LoVo (cell line): ENCODE measurements around the gene BBS9.
"Not testable (repeated sequence)": the region's sequence is repeated elsewhere in the genome, so short reads cannot be mapped to it uniquely, and the experiment has no call there.

Source experiments
- DNase-seq: peaks from one replicate; pipeline ENCODE4 v3.0.0-alpha.2; 2016; ENCODE audit warnings: low spot score

The BBS9 gene

DNA sequence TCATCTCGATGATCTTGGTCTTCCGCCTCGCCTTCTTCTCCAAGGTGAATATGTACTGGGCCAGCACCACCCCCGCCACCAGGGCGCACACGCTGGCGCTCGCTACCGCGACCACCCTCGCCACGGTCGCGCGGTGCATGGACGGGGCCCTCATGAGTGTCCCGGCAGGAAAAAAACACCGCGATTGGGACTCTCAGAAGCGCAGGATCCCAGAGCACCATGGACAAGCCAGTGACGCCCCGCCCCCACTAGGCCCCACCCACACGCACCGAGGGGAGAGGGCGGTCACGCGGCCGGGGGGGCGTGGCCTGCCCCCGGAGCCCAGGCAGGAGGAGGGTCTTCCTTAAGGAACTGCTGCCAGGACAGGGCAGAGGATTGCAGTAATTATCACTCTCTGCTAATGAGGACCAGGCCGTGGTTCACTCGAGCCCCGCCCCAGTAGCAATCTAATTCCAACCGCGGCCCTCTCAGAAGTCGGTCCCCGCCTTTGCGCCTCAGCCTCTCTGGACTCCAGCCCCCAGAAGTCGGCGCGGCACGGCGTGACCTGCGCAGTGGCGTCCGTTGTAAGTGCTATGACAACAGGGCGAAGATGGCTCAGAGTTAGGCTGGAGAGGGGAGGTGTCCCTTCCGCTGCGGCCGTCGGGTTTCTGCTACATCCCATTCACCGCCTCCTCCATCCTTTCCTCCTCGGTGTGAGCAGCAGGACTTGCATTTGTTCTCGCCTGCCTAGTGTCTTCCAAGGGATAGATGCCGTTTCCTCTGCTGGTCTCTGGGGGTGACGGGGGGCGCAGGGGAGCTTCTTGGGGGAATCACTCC lies at the start of gene BBS9:
BBS9 (plus strand) TSS at position 575 of the 816 bp plus-strand sequence. CDS start 16,689 bp downstream, outside the sequence.
- DNase-seq, result peak; percentile 97

DNA sequence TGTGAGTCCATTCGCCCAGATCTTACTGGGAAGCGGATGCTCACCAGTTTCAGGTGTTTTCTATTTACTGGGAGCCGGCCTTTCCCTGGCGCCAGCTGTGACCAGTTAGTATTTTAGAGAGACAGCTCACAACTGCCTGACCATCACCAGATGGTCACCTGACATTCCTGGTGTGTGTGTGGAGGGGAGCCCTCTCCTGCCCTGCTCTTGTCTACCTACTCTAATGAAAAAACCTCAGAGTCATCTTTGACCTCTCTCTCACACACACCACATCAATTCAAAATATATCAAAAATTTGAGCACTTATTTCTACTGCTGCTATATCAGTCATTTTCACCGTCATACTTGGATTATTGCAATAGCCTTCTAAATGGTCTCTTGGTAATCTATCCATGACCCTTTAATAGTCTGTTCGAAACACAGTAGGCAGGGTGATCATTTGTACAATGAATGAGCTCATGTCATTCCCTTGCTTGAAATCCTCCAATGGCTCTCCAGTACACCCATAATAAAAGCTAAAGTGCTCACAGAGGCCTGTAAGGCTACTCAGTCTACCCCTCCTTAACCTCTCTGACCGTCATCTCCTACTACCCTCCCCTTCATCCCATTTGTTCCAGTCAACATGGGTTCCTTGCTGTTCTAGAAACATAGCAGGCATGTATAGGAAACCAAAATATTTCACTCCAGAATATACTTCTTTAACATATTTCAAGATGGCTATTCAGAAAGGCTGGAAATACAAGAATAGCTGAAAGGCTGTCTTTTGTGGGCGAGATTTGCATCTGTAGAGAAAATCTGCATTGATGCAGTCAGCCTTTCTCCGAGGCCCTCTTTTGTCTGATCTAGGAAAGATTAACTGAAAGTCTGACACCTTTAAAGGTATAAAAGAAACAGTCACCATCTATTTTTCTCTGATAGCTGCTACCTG lies 49.3 kb upstream of the BBS9 start:
- DNase-seq, result no peak

DNA sequence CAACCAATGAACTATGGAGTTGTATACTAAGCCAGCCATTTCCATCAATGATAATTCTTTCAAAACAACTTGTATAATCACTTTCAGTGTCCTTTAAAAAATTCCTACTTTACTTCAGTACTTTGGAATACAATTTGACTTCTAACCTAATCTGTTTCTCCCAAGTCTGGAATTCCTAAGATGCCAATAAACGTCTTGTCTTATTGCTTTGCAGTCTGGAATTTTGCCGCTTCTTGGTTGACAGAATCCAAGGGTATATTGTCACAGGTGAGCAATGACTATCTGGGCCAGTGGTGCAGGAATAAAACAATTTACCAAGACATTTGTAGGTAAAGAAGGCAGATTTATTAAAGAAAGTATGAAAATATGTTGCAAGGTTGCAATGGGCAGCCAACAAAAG lies 42.0 kb upstream of the BBS9 start:
- DNase-seq, result no peak

DNA sequence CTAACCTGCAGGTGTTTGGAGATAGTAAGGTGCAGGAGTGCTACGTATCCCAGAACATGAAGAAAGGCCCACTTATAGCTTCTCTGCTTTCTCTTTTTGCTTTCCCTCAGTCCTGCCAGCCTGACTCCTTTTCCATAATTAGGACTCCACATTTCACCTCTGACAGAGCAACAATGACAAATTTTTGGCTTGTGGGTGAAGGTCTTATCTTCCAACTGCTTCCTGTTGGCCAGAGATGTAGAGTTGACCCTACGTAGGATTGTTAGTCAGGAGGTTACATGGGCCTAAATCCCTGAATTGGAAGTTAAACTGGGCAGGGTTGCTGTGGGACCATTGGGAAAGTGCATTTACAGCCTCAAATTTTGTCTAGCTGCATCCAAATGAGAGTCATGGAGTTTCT lies 41.5 kb upstream of the BBS9 start:
- DNase-seq, result no peak

DNA sequence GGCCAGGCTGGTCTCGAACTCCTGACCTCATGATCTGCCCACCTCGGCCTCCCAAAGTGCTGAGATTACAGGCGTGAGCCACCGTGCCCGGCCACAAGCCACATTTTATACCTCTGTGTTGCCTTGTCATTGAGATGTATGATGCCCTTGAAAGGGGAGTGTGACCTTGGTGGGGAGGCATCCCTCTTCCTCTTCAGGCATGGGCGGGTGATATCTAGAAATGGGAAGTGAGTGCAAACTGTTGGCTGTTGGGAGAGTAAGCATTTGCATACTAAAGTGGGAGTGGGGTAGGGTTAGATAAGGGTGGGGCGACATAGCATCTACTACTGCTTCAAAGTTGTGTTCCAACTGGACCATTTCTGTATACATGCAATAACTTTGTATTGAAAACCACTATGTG lies 40.2 kb upstream of the BBS9 start:
- no peak for DNase-seq

DNA sequence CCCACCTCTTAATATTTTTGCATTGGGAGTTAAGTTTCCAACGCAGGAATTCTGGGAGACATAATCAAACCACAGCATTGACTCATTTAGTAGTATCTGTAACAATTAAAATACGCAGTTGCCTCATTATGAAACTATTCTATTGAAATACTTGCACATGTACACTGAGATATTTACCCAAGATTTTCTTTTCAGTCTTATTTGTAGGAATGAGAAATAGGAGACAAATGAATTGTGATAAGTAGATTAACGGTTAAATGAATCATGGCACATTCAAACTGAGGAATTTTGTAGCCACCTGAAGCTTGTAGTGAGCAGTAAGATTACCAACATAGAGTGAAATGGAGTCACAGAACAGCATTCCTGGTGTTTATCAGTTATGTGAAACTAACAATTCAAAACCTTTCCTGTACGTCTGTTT lies 38.2 kb upstream of the BBS9 start:
- no peak for DNase-seq

DNA sequence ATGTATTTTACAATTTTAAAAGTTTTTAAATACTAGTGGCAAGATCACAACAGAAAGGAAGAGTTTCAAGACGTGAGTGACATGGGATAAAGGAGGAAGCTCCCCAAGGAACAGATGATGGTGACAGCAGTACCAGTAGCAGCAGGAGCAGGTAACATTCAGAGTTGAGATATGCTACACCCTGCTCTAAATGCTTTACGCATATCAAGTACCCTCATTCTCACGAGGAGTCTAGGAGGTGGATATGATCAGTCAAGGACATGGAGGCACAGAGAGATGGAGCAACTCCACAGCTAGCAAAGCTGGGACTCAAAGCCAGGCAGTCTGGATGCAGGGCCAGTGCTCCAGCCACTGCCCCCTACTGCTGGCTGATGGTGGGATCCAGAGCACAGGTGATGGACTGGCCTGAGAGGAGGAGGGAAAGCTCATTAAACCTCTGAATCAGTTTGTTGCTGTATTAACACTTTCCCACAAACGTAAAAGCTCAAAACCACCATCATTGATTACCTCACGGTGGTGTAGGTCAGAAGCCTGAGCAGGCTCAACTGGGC lies 37.6 kb upstream of the BBS9 start:
- no peak for DNase-seq

DNA sequence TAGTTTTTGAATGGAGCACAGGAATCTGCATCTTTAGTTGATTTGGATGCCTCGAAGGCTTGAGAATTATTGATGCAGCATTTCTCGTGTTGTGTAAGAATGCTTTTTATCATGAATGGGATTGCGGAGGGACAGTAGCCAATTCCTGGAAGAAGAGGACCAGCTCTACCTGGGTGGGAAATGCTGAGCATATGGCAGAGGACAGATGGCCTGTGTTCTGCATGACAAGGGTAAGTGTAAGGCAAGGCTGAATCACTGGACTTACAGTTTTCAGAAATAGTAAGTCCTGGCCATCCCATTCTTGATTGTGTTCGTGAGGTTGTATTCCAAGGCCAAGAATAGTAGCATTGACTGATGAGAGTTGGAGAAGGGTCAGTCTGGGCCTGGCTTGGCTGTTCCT lies 36.1 kb upstream of the BBS9 start:
- DNase-seq, result no peak

DNA sequence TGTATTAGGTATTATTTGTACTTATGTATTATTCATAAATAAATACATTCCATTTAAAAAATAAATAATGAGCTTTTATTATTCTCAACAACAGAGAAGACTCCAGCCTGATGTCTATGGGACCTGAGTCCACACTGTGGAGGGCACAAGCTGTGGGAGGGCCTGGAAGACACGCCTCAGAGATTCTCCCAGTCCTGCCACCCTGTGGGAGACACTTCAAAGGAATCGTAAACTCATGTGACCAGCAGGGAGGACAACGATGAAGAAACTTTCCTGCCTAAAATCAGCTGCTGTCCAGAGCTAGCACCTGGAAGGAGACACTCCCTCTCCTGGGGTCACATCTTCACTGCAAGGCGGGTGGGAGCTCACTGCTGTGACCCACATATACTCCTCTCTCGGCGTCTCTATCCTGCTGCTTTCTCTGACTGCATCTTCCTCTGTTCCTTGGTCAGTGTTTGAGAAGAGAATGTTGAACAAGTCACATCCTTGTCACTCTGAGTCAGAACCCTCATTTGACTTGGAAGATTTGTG lies 34.6 kb upstream of the BBS9 start:
- DNase-seq, result not testable (repeated sequence)

DNA sequence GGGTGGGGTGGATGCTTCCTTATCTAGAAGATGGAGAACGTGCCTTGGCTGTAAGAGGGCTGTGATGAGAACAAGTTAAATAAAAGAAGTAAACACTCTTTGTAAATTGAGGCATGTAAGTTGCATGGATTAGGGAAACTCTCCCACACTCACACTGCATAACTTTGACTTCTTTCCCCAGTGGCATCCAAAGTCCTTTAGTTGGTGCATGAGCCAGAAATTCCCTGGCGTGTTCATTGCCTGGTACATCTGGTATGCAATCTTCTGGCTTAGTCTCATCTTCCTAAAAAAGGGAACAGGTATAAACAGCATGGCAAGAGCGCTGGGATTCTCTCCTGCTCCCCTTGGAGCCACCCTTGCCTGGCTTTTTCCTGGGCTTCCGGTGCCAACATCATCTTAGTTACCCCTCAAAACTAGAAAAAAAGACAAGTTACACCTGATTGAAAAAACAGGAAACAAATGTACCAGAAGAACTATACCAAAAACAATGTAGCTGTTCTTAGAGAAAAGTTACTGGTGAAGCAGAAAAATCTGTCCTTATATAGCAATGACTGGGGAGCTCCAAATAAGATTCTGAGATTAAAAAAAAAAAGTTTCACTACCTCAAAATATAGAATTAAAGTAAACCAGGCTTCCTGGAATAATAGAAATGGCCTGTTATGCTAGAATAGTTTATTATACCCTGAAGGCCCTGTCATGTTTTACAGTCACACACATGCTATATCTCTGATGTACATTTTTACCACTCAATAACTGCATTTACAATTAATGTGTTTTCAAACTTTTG lies 30.0 kb upstream of the BBS9 start:
- no peak for DNase-seq

DNA sequence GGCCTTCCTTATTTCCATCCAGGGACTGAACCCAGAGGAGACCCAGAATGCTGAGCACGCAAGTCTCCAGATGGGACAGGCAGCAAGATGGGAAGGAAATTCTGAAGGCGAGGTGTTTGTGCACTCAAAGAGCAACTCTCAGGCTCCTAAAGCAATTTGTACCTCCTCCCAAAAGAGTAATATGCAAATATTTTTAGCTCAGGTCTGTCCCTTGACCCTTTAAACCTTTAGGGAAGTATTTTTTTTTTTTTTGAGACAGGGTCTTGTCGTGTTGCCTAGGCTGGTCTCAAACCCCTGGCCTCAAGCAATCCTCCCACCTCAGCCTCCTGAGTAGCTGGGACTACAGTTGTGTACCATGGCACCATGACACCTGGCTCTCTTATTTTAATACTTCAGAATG lies 28.6 kb upstream of the BBS9 start:
- no peak for DNase-seq

DNA sequence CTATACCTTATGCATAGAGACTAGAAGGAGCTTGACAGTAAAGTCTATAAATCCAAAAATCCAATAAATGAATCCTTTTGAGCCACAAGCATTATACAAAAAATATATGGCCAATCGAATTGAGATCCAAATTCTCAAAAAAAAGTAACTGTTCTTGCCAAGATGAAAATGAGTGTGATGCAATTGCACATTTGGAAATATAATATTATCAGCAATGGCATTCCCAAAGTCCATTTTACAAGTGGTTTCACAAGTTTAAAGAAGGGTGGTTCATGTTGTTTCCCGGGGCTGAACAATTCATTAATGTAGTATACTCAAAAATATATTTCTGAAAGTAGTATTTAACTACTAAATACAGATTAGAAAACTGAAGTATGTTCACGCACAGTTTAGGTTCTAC lies 27.5 kb upstream of the BBS9 start:
- DNase-seq, result no peak

DNA sequence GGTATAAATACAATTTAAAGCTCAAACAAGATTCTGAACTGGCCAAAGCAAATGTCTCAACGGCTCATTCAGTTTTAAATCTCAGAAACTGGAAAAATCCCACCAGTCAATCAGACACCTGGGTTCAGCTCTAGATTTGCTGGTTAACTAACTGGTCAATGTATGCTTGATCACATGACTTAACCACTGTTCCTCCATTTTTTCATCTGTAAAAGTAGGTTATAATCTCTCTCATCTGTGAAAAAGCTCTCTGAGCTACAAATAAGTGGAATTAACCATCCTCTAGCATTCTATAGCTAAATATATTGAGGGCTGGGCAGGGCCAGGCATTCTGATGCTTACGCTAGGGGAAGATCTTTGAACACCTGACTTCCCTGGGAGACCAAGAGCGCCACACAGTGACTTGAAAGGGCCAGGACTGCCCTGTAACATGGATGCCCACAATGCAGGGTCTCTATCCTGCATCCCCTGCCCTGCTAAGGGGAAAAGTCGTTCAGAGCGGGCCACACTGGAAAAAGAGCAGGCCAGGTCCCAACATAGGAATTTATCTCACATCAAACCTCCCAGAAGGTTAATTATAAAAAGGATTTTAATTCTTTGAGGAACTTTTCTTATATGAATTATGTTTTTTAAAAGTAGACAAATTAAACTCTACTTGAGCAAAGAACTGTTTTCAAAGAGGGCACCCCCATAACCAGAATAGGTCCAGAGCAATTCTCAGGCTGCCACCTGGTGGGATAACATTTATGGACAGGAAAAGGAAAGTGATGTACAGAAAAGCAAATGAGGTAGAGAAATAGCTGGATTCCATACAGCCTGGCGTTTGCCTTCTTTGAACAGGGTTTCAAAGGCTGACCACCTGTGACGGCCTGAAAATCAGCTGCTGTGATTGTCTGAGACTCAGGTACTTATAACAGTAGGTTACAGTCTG lies 22.0 kb upstream of the BBS9 start:
- peak; percentile 49 for DNase-seq

DNA sequence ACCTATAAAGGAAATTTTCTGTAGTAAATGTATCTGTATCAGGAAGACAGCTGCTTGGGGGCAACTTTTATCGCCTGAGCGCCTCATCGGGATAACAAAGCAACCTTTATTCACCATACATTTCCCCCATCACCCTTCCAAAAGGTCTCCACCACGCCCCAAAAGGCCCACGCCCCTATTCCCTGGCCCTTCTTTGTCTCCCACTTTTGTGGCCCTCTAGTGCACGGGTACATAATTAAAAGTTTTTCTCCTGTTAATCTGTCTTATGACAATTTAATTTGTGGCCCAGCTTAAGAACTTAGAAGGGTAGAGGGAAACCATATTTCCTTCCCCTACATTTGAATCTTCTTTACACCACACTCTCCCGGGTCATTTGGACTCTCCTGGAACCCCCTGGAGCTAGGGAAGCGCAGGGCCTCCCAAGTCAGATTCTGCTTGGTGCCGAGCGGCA lies 20.8 kb upstream of the BBS9 start:
- DNase-seq, result peak; percentile 36

DNA sequence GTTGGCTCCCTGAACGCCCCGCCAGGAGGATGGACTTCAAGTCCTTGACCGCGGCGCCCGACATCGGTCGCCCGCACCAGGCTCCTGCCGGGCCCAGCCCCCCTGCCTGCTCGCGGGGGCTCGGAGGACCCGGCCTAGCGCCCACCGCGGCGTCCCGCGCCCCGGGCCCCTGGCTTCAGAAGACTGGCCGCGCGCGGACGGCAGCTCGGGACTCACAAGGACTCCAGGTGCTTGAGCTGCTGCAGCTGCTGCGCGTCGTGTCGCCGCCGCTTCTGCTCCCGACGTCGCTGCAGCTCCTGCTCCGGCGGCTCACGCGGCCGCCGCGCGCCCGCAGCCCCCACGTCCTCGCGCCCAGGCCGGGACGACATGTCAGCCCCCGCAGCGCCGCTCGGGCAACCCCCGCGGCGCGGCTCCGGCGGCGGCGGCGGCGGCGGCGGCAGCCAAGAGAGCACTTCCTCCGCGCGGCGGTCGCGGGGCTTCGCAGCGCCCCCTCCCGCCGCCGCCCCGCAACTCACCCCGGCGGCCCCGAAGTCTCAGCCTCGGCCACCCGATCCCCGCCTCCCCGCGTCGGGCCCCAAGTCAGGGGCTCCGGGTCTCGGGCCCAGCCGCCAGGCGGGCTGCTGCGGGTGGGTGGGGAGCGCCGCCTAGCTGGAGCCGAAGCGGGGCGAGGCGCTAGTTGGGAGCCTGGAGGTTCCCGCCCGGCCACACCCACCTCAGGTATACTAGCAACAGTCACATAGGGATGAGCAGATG lies 20.2 kb upstream of the BBS9 start, which contains the start of gene RP9:
RP9 (minus strand) TSS at position 400 of the 753 bp plus-strand sequence; CDS start at position 368, 32 bp downstream.
- peak; percentile 87 for DNase-seq

DNA sequence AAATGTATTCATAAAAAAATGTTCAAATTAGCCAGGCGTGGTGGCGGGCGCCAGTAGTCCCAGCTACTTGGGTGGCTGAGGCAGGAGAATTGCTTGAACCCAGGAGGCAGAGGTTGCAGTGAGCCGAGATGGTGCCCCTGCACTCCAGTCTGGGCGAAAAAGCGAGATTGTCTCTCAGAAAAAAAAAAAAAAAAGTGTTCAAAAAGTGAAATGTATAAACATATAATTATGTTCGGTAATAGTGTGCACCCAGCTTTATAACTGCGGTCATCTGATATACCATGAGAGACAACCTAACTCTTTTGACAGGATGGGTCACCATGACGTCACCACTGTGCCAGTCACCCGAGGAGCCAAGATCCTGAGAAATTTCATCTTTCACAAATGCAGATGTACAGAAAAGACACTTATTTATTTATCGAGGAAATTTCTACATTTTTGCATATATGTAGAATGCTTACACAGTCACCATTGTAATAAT lies 19.6 kb upstream of the BBS9 start:
- DNase-seq, result no peak

DNA sequence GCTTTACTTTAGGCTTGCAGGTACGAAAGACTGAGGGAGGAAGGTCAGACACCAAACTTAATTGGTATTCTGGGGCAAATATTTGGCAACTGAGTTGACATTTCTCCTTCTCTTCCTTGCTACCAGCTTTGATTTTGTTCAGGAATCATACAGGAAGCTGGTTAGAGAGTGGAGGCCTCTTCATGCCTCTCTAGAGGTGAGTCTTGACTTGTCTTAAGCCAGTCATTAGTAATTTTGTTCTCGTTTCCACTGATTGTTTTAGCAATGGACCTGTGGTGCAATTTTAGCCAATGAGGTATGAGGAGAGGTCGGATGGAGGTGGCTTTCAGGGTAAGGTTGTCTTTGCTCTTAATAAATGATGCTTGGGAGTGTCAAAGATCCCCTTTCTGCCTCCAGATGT lies 17.8 kb upstream of the BBS9 start:
- DNase-seq, result no peak

DNA sequence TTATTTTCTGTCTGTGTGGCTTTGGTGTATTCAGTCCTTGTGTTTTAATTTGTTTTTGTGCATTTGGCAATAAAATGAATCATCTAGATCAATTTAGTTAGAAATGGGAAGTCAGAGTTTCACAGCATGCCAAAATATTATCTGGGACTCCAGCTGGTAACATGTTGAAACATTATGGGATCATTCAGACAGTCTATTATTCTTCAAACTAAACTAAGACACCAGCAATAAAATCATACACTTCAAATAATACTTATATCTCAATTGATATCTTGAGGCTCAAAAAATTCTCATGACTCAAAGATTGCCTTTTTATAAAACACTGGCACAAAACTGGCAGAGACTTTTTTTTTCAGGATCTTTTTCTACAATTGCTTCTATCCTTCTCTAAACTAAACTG lies 14.4 kb upstream of the BBS9 start:
- DNase-seq, result no peak

DNA sequence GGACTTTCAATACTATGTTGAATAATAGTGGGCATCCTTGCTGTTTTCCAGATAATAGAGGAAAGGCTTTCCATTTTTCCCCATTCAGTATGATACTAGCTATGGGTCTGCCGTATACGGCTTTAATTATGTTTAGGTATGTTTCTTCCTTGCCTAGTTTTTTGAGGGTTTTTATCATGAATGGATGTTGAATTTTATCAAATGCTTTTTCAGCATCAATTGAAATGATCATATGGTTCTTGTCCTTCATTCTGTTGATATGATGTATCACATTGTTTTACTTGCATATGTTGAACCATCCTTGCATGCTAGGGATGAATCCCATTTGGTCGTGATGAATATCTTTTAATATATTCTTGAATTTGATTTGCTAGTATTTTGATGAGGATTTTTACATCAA lies 11.0 kb upstream of the BBS9 start:
- no peak for DNase-seq
